Muscle layer of colon (tissue), 2 donors: Measurements from ENCODE around the gene GARIN1A.
"Not testable (repeated sequence)": the region's sequence is repeated elsewhere in the genome, so short reads cannot be mapped to it uniquely, and the experiment has no call there.

Experiments
- H3K27ac ChIP-seq: one replicate; pipeline ENCODE4 v1.7.0; 2013; ENCODE audit warnings: low read depth, mild to moderate bottlenecking, low read length, moderate library complexity
- H3K27me3 ChIP-seq, 2 donors: one replicate each; pipeline ENCODE4 v1.7.0; 2013; ENCODE audit warnings: low read length in 2 of 2, mild to moderate bottlenecking in 2 of 2; ENCODE audit not compliant: insufficient read depth in 2 of 2, control insufficient read depth in 1 of 2
- H3K36me3 ChIP-seq: one replicate; pipeline ENCODE4 v1.7.0; 2013; ENCODE audit warnings: mild to moderate bottlenecking, low read length; ENCODE audit not compliant: insufficient read depth
- H3K4me1 ChIP-seq: one replicate; pipeline ENCODE4 v1.7.0; 2013; ENCODE audit warnings: mild to moderate bottlenecking, low read length; ENCODE audit not compliant: insufficient read depth
- H3K4me3 ChIP-seq, 2 donors: one replicate each; pipeline ENCODE4 v1.7.0; 2013; ENCODE audit warnings: low read length in 2 of 2, low read depth in 1 of 2, mild to moderate bottlenecking in 1 of 2, moderate library complexity in 1 of 2
- H3K9ac ChIP-seq: one replicate; pipeline ENCODE4 v1.7.0; 2013; ENCODE audit warnings: low read length
- H3K9me3 ChIP-seq: one replicate; pipeline ENCODE4 v1.7.0; 2013; ENCODE audit warnings: mild to moderate bottlenecking, low read length
- donor health status: abdominal sarcoma.
- donor health status: Adenocarcinoma of cecum.

GARIN1A gene

GRCh38 chr7:128671992-128672391, at the start of gene GARIN1A:
GARIN1A (plus strand) TSS chr7:128672292; CDS start chr7:128672398, 106 bp downstream.
- Histone ChIP-seq H3K27me3 (no peaks in the 10 kb centered on the region), H3K9me3 (no peaks in the 10 kb centered on the region), H3K27ac (no peak within 1 kb of the TSS), H3K4me1 (peaks cover 8% of the 10 kb centered on the region), H3K36me3 (no peaks in the 10 kb centered on the region), H3K9ac (no peak within 1 kb of the TSS), H3K4me3 (no peak within 1 kb of the TSS)

- H3K27me3 ChIP-seq, H3K9ac ChIP-seq, H3K9me3 ChIP-seq, H3K4me1 ChIP-seq, H3K4me3 ChIP-seq, H3K27ac ChIP-seq, H3K36me3 ChIP-seq: not testable (repeated sequence)
Observed at GRCh38 chr7:128627124-128627523, 45.0 kb upstream of the GARIN1A start.

- not testable (repeated sequence) for H3K9me3 ChIP-seq, H3K9ac ChIP-seq, H3K4me1 ChIP-seq, H3K4me3 ChIP-seq, H3K27ac ChIP-seq, H3K27me3 ChIP-seq
- peaks cover 13% of the 10 kb centered on the region for H3K36me3 ChIP-seq
Observed at GRCh38 chr7:128633915-128634314, 38.2 kb upstream of the GARIN1A start.

- H3K4me1 ChIP-seq, H3K4me3 ChIP-seq, H3K9ac ChIP-seq, H3K27ac ChIP-seq, H3K9me3 ChIP-seq, H3K27me3 ChIP-seq, H3K36me3 ChIP-seq: not testable (repeated sequence)
Observed at GRCh38 chr7:128645206-128645605, 26.9 kb upstream of the GARIN1A start.

- H3K36me3 ChIP-seq, H3K27ac ChIP-seq, H3K4me3 ChIP-seq, H3K4me1 ChIP-seq, H3K9me3 ChIP-seq, H3K27me3 ChIP-seq, H3K9ac ChIP-seq: not testable (repeated sequence)
Observed at GRCh38 chr7:128645844-128646243, 26.2 kb upstream of the GARIN1A start.

GRCh38 chr7:128646877-128647276, 25.2 kb upstream of the GARIN1A start:
- not testable (repeated sequence) for H3K4me3 ChIP-seq, H3K9ac ChIP-seq, H3K36me3 ChIP-seq, H3K27me3 ChIP-seq, H3K9me3 ChIP-seq, H3K27ac ChIP-seq, H3K4me1 ChIP-seq

- not testable (repeated sequence) for H3K9me3 ChIP-seq
Observed at GRCh38 chr7:128651096-128651495, 21.0 kb upstream of the GARIN1A start.

GRCh38 chr7:128652606-128653005, 19.5 kb upstream of the GARIN1A start:
- H3K4me1 ChIP-seq, H3K27me3 ChIP-seq, H3K4me3 ChIP-seq, H3K9ac ChIP-seq, H3K27ac ChIP-seq, H3K9me3 ChIP-seq, H3K36me3 ChIP-seq: not testable (repeated sequence)

More at GRCh38 chr7:128651096-128651495, 21.0 kb upstream of the GARIN1A start:
- not testable (repeated sequence) for H3K4me1 ChIP-seq, H3K36me3 ChIP-seq, H3K27ac ChIP-seq, H3K9ac ChIP-seq, H3K27me3 ChIP-seq, H3K4me3 ChIP-seq

GRCh38 chr7:128653197-128653596, 18.9 kb upstream of the GARIN1A start:
- H3K9me3 ChIP-seq, H3K4me3 ChIP-seq, H3K27ac ChIP-seq: not testable (repeated sequence)

GRCh38 chr7:128654080-128654479, 18.0 kb upstream of the GARIN1A start:
- H3K9ac ChIP-seq, H3K27ac ChIP-seq, H3K27me3 ChIP-seq, H3K4me3 ChIP-seq, H3K4me1 ChIP-seq, H3K9me3 ChIP-seq, H3K36me3 ChIP-seq: not testable (repeated sequence)

More at GRCh38 chr7:128653197-128653596, 18.9 kb upstream of the GARIN1A start:
- H3K4me1 ChIP-seq, H3K9ac ChIP-seq, H3K27me3 ChIP-seq, H3K36me3 ChIP-seq: not testable (repeated sequence)

- H3K9me3 ChIP-seq, H3K4me1 ChIP-seq, H3K27ac ChIP-seq, H3K27me3 ChIP-seq, H3K9ac ChIP-seq, H3K36me3 ChIP-seq, H3K4me3 ChIP-seq: not testable (repeated sequence)
Observed at GRCh38 chr7:128654501-128654900, 17.6 kb upstream of the GARIN1A start.

GRCh38 chr7:128658428-128658827, 13.7 kb upstream of the GARIN1A start:
- H3K4me1 ChIP-seq, H3K4me3 ChIP-seq, H3K36me3 ChIP-seq, H3K27ac ChIP-seq, H3K9ac ChIP-seq, H3K27me3 ChIP-seq, H3K9me3 ChIP-seq: not testable (repeated sequence)
